Endothelial cell of umbilical vein (primary cell): Measurements from ENCODE around the gene SCUBE3. TPM values are rescaled to one million over a fixed set of nuclear protein-coding genes. Genes with fewer than 3 reads are reported as not detected.

Experiments
- BruUV-seq: library from RNA; stranded (reverse); fragments of 400-500 nt; replicated peaks from 2 replicates; lab custom pipeline; 2021; lab: Mats Ljungman, UMichigan
- CTCF ChIA-PET: fragments of 300-600, 350-600 bp; sonication (Branson Sonifier 250); formaldehyde crosslinking; loops from one replicate; lab custom pipeline; 2021; ENCODE audit warnings: antibody characterized with exemption, inconsistent platforms; lab: Charles Lee
- POLR2A ChIA-PET: fragments of 300-600, 350-600 bp; sonication (Branson Sonifier 250); formaldehyde crosslinking; loops from one replicate; lab custom pipeline; 2021; ENCODE audit warnings: antibody characterized with exemption, inconsistent platforms; lab: Charles Lee
- DNase-seq: peaks from one replicate; pipeline ENCODE4 v3.0.0-alpha.2; 2011; ENCODE audit warnings: low read depth, low spot score
- FAIRE-seq: peaks from 2 replicates; lab custom pipeline; 2011; peaks lifted over from hg19 to GRCh38; lab: Jason Lieb, UNC
- H2AFZ ChIP-seq: 2 replicates; pipeline ENCODE4 v1.6.0; 2012; ENCODE audit warnings: low read depth, low read length, control low read depth, inconsistent platforms
- H3K27ac ChIP-seq: 2 replicates; pipeline ENCODE4 v1.5.1; 2011; ENCODE audit warnings: low read depth, mild to moderate bottlenecking, control low read depth, low read length, moderate library complexity; ENCODE audit not compliant: insufficient read depth
- H3K27me3 ChIP-seq, 2 experiments: 2 replicates each; pipeline versions ENCODE4 v1.6.0 to v1.6.1; 2011; ENCODE audit warnings: low read length in 2 of 2, mixed read lengths in 1 of 2; ENCODE audit not compliant: control insufficient read depth in 2 of 2, insufficient read depth in 2 of 2
- H3K36me3 ChIP-seq, 2 experiments: 2 replicates in 1 of 2; 3 replicates in 1 of 2; pipeline ENCODE4 v1.5.1; 2011; ENCODE audit warnings: low read length in 2 of 2, mild to moderate bottlenecking in 1 of 2, moderate library complexity in 1 of 2; ENCODE audit not compliant: control insufficient read depth in 2 of 2, insufficient read depth in 2 of 2; ENCODE audit errors: extremely low read depth in 1 of 2
- H3K4me1 ChIP-seq: 3 replicates; pipeline ENCODE4 v1.5.1; 2011; ENCODE audit warnings: mild to moderate bottlenecking, low read length; ENCODE audit not compliant: control insufficient read depth, insufficient read depth; ENCODE audit errors: extremely low read depth
- H3K4me2 ChIP-seq: 2 replicates; pipeline ENCODE4 v1.6.1; 2011; ENCODE audit warnings: low read length, control low read depth, mixed read lengths; ENCODE audit not compliant: insufficient read depth
- H3K4me3 ChIP-seq, 3 experiments: fragments of 200-600 bp in 1 of 3; sonication (generic), shearing (Covaris generic) in 1 of 3; replicated peaks in 1 of 3; 2 replicates each; pipeline ENCODE4 v1.5.1; 2011 to 2016; ENCODE audit warnings: control low read depth in 3 of 3, low read length in 3 of 3, mild to moderate bottlenecking in 2 of 3, inconsistent platforms in 1 of 3, low read depth in 1 of 3, moderate library complexity in 1 of 3; ENCODE audit not compliant: insufficient read depth in 1 of 3
- H3K79me2 ChIP-seq: 2 replicates; pipeline ENCODE4 v1.6.0; 2012; ENCODE audit warnings: low read length, inconsistent platforms; ENCODE audit not compliant: control insufficient read depth, insufficient read depth
- H3K9ac ChIP-seq: replicated peaks from 2 replicates; pipeline ENCODE3; 2011; ENCODE audit warnings: low read length, control low read depth; ENCODE audit not compliant: insufficient read depth; ENCODE audit errors: extremely low read depth
- H3K9me1 ChIP-seq: replicated peaks from 3 replicates; pipeline ENCODE4 v1.6.0; 2011; ENCODE audit warnings: mild to moderate bottlenecking, low read length; ENCODE audit not compliant: control insufficient read depth, insufficient read depth; ENCODE audit errors: extremely low read depth
- H3K9me3 ChIP-seq: replicated peaks from 2 replicates; pipeline ENCODE4 v1.5.1; 2012; ENCODE audit warnings: low read length, inconsistent platforms; ENCODE audit not compliant: control insufficient read depth, insufficient read depth
- H4K20me1 ChIP-seq: replicated peaks from 2 replicates; pipeline ENCODE3; 2011; ENCODE audit warnings: mild to moderate bottlenecking, low read length; ENCODE audit not compliant: control insufficient read depth, insufficient read depth; ENCODE audit errors: extremely low read depth
- CTCF ChIP-seq, 2 donors: IDR thresholded peaks; 1 replicate in 1 of 2; 2 replicates in 1 of 2; pipeline ENCODE4 v1.5.1; 2011; ENCODE audit warnings: low read length in 2 of 2, mild to moderate bottlenecking in 2 of 2, moderate library complexity in 2 of 2, control low read depth in 1 of 2, inconsistent platforms in 1 of 2, low read depth in 1 of 2; ENCODE audit not compliant: insufficient read depth in 1 of 2; ENCODE audit errors: extremely low read depth in 1 of 2
- EZH2 ChIP-seq: IDR thresholded peaks from 2 replicates; pipeline ENCODE4 v1.6.1; 2012; ENCODE audit warnings: borderline replicate concordance, low read depth, mild to moderate bottlenecking, moderate library complexity, low read length, inconsistent platforms; ENCODE audit not compliant: severe bottlenecking
- FOS ChIP-seq: IDR thresholded peaks from 2 replicates; pipeline ENCODE4 v1.6.1; 2011; ENCODE audit warnings: mild to moderate bottlenecking, low read length, moderate library complexity, borderline replicate concordance; ENCODE audit not compliant: insufficient read depth
- JUN ChIP-seq: IDR thresholded peaks from 2 replicates; pipeline ENCODE4 v1.6.1; 2011; ENCODE audit warnings: borderline replicate concordance, low read depth; ENCODE audit not compliant: insufficient read length, insufficient read depth
- POLR2AphosphoS5 ChIP-seq: IDR thresholded peaks from 2 replicates; pipeline ENCODE4 v1.6.1; 2012; ENCODE audit warnings: low read depth, mild to moderate bottlenecking, control low read depth, low read length, moderate library complexity; ENCODE audit not compliant: insufficient read depth
- dilution Hi-C: fragments of 300-500 bp; cut with MboI; formaldehyde crosslinking; loops from one replicate; pipeline ENCODE4 v1.15.0; 2019; ENCODE audit warnings: low sequenced_read_pairs; ENCODE audit not compliant: extremely low pct_ligation_motif_present
- intact Hi-C: fragments of 100-400 bp; cut with micrococcal nuclease; formaldehyde crosslinking; loops from one replicate; pipeline ENCODE4 v1.10.0; 2022
- polyA plus RNA-seq, 4 experiments: library from polyadenylated mRNA; depleted of rRNA in 3 of 4; stranded (reverse) in 3 of 4; unstranded in 1 of 4; fragments of >200 nt; gene quantifications; 2 replicates each; pipeline versions ENCODE4 v1.2.1 to v1.2.3, GENCODE V29; 2011 to 2012; ENCODE audit warnings: missing spikeins in 1 of 4
- total RNA-seq: library from RNA; stranded (reverse); gene quantifications from 2 replicates; pipeline ENCODE4 v1.2.3, GENCODE V29; 2021

Gene SCUBE3
- total and polyA plus RNA-seq, 2 donors (not counting 3 experiments of a cell fraction or from before 2014, with no cell fraction given), result 1.1 to 1.5 TPM

DNA sequence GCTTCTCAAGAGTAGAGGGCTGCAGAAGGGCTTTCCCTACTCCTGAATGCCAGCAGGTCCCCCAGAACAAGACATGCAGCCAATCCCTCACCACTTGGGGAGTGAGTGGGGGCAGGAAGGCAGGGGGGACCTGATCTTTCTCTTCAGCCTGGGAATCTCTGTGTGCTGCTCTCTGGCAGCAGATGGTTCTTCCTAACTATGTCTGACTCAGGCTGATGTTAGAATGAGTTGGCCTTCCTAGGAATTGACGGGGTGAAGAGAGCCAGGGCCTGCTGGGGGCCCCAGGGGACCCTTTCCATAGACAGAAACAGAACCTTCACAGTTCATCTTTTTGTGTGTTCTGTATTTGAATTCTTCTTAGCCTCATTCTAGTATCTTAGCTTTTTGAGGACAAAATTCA is 43.6 kb upstream of the SCUBE3 start:
- no peak overlapping the region for H3K9ac ChIP-seq
- H3K36me3 ChIP-seq, result no peaks in the 10 kb centered on the region
- peaks cover 3 to 7% of the 10 kb centered on the region in 2 experiments for H3K27me3 ChIP-seq
- dilution Hi-C loops (no loop called here), intact Hi-C loops (no loop called here)
- no peaks in the 10 kb centered on the region for H3K79me2 ChIP-seq
- ChIA-PET POLR2A (interaction anchor here (0.6 kb wide), 1 partner anchor 274 kb away, joined by 6 read pairs; no protein-coding TSS in a partner anchor), CTCF (interaction anchor here (4.0 kb wide), 1 partner anchor 8 kb away, joined by 10 read pairs; no protein-coding TSS in a partner anchor)
- no peaks in the 10 kb centered on the region for H4K20me1 ChIP-seq
- H3K27ac ChIP-seq, result no peak overlapping the region
- H3K4me3 ChIP-seq, result no peak overlapping the region
- TF ChIP-seq JUN (no peak), CTCF (IDR thresholded peaks at IDR 0.05; ENCODE audit: extremely low read depth in 1 of 2, insufficient read depth in 1 of 2, low read depth in 1 of 2, low read length in 2 of 2) (no peak), FOS (no peak), EZH2 (no peak), POLR2AphosphoS5 (no peak)
- BruUV-seq, result no TSS peak
- no peaks in the 10 kb centered on the region for H3K4me1 ChIP-seq
- no peaks in the 10 kb centered on the region for H3K9me1 ChIP-seq
- DNase-seq (no peak), FAIRE-seq (no peak)
- H2AFZ ChIP-seq, result no peak overlapping the region
- H3K9me3 ChIP-seq, result no peaks in the 10 kb centered on the region
- H3K4me2 ChIP-seq, result no peak overlapping the region
